Glutamatergic neuron (in vitro differentiated cells): ENCODE measurements around the gene NTMT2. TPM values are rescaled to one million over a fixed set of nuclear protein-coding genes. Genes with fewer than 3 reads are reported as not detected.

ENCODE experiments used
- DNase-seq: peaks from one replicate; pipeline ENCODE4 v3.0.0; 2022
- H3K27ac Mint-ChIP-seq: one replicate; pipeline ENCODE4 v1.8.0; 2020; ENCODE audit warnings: mild to moderate bottlenecking, mixed read lengths, inconsistent platforms; ENCODE audit not compliant: unreplicated experiment
- H3K27me3 Mint-ChIP-seq: one replicate; pipeline ENCODE4 v1.8.0; 2020; ENCODE audit warnings: mild to moderate bottlenecking, moderate library complexity, mixed read lengths, inconsistent platforms; ENCODE audit not compliant: unreplicated experiment
- H3K36me3 Mint-ChIP-seq: one replicate; pipeline ENCODE4 v1.8.0; 2020; ENCODE audit warnings: mild to moderate bottlenecking, mixed read lengths, inconsistent platforms; ENCODE audit not compliant: unreplicated experiment
- H3K4me1 Mint-ChIP-seq: one replicate; pipeline ENCODE4 v1.8.0; 2020; ENCODE audit warnings: mild to moderate bottlenecking, low read depth, mixed read lengths, inconsistent platforms; ENCODE audit not compliant: unreplicated experiment
- H3K4me3 Mint-ChIP-seq: one replicate; pipeline ENCODE4 v1.8.0; 2020; ENCODE audit warnings: mild to moderate bottlenecking, mixed read lengths, inconsistent platforms; ENCODE audit not compliant: unreplicated experiment
- H3K9me3 Mint-ChIP-seq: one replicate; pipeline ENCODE4 v1.8.0; 2020; ENCODE audit warnings: mild to moderate bottlenecking, moderate library complexity, mixed read lengths, inconsistent platforms; ENCODE audit not compliant: unreplicated experiment
- total RNA-seq: library from RNA; stranded (reverse); fragmentation: NEBNext Ultra II Directional; extraction: Animal tissue kit (Norgen Biotek cat#: 25700); gene quantifications from one replicate; pipeline ENCODE4 v1.2.1, GENCODE V29; 2021; ENCODE audit not compliant: unreplicated experiment
- TF ChIP-seq, protein P1 (sequence below): fragments of 200-600 bp; sonication (generic); IDR thresholded peaks from one replicate; pipeline ENCODE4 v1.5.0; 2021; ENCODE audit not compliant: partially characterized antibody, unreplicated experiment

NTMT2 gene
- total RNA-seq, 1 donor from 2014 or later: not detected

DNA sequence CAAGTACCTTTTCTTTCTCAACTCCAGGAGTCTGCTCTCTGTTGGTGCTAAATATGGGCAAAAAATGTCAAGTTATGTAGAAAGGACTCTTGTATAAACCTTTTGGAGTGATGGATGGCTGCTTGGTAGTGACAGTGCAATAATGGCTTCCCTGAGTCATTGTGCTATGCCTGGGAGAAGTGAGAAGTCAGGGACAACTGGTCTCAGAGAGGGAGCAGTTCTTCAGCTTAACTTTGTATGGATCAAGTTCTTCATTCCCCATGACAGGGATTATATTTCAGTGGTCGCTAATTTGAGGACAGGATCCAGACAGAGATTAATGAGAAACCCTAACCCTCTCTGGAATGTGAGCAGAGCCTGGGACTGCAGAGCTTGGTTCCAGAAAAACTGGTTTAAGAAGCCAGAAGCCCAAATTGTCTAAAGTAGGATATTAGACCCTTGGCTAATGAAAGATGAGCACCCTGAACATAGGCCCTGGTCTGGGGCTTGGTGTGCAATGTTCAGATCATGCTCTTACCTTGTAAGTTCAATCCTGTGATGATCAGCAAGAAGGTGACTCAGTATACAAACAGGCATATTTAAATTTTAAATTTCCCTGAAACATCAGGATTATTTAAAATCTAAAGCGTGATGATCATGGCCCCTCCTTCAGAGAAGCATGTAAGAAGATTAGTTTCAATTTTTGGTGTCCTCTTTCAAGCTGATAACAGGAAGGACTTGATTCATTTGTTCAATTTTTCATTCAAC is 50.9 kb downstream of the NTMT2 start:
- no peaks in the 10 kb centered on the region for H3K27me3 Mint-ChIP-seq
- no peak overlapping the region for H3K27ac Mint-ChIP-seq

DNA sequence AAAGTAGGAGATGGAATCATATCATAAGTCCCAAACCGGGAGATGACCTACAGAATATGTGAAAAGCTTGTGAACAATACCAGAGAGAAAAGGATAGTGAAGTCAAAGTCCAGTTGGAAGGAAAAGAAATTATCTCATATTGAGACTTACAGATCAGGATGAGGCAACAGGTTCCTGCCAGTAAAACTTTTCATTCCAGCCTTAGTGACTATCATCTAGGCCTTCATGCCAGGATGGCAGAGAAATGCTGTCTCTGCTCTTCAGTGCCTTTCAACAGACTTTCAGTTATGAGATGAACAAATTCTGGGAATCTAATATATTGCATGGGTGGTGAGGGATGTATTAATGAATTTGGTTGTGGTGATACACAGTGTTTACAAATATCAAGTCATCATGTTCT is 52.3 kb downstream of the NTMT2 start:
- H3K27me3 Mint-ChIP-seq: no peaks in the 10 kb centered on the region

More for the DNA sequence above, 50.9 kb downstream of the NTMT2 start:
- Mint-ChIP-seq H3K4me3 (no peak overlapping the region), H3K9me3 (no peaks in the 10 kb centered on the region), H3K4me1 (no peaks in the 10 kb centered on the region), H3K36me3 (no peaks in the 10 kb centered on the region)
- TF ChIP-seq, protein P1, sequence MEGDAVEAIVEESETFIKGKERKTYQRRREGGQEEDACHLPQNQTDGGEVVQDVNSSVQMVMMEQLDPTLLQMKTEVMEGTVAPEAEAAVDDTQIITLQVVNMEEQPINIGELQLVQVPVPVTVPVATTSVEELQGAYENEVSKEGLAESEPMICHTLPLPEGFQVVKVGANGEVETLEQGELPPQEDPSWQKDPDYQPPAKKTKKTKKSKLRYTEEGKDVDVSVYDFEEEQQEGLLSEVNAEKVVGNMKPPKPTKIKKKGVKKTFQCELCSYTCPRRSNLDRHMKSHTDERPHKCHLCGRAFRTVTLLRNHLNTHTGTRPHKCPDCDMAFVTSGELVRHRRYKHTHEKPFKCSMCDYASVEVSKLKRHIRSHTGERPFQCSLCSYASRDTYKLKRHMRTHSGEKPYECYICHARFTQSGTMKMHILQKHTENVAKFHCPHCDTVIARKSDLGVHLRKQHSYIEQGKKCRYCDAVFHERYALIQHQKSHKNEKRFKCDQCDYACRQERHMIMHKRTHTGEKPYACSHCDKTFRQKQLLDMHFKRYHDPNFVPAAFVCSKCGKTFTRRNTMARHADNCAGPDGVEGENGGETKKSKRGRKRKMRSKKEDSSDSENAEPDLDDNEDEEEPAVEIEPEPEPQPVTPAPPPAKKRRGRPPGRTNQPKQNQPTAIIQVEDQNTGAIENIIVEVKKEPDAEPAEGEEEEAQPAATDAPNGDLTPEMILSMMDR: no peak
- no peak for DNase-seq

GRCh38 chr1:170198584-170198983 is 52.8 kb downstream of the NTMT2 start:
- no peaks in the 10 kb centered on the region for H3K9me3 Mint-ChIP-seq
- H3K4me3 Mint-ChIP-seq: no peak overlapping the region
- no peaks in the 10 kb centered on the region for H3K4me1 Mint-ChIP-seq
- TF ChIP-seq, protein P1: no peak
- no peak overlapping the region for H3K27ac Mint-ChIP-seq
- DNase-seq: no peak
- H3K36me3 Mint-ChIP-seq: no peaks in the 10 kb centered on the region
- no peaks in the 10 kb centered on the region for H3K27me3 Mint-ChIP-seq

More for the DNA sequence above, 52.3 kb downstream of the NTMT2 start:
- no peaks in the 10 kb centered on the region for H3K36me3 Mint-ChIP-seq
- no peaks in the 10 kb centered on the region for H3K4me1 Mint-ChIP-seq
- no peak overlapping the region for H3K4me3 Mint-ChIP-seq
- H3K27ac Mint-ChIP-seq: no peak overlapping the region
- TF ChIP-seq, protein P1: no peak
- no peaks in the 10 kb centered on the region for H3K9me3 Mint-ChIP-seq
- no peak for DNase-seq

GRCh38 chr1:170200161-170200560 is 54.4 kb downstream of the NTMT2 start:
- no peak for DNase-seq
- no peaks in the 10 kb centered on the region for H3K9me3 Mint-ChIP-seq
- H3K36me3 Mint-ChIP-seq: no peaks in the 10 kb centered on the region
- H3K4me1 Mint-ChIP-seq: peaks cover 2% of the 10 kb centered on the region
- no peak overlapping the region for H3K4me3 Mint-ChIP-seq
- no peak overlapping the region for H3K27ac Mint-ChIP-seq
- TF ChIP-seq, protein P1: no peak
- H3K27me3 Mint-ChIP-seq: no peaks in the 10 kb centered on the region

DNA sequence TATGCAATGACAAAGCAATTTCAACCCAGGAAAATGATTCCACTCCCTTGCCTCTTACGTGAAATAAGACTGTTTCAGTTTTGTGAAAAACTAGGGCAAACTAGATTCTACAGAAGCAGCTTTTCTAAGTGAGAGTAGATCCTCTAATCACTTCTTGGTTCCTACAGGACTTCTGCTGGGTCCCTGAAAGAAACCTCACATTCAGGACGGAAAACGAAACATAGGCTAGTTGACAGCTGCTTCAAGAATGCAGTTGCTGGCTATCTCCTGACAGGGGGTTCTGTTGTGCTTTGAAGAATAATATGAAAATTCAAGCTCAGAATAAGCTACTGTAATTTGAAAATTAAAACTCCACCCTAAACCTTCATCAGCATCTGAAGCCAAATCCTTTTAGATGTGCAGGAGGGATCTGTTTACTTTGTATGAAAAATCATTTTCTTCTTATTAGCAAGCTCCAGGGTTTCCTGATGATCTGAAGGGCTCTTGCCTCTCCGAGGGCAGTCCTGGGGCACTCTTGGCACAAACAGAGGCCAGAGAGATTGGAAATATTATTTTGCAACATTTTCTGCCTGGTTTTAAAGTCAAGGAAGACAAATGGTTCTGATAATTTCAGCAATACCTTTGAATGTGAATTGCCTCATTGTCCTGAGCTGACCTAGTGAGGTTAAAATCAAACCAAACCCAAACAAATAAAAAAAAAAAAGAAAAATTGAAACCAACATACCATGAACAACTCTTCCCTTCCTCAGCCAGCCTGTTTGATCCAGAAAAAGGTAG is 55.0 kb downstream of the NTMT2 start:
- Mint-ChIP-seq H3K9me3 (no peaks in the 10 kb centered on the region), H3K27me3 (peaks cover 3% of the 10 kb centered on the region), H3K36me3 (no peaks in the 10 kb centered on the region), H3K4me3 (no peak overlapping the region), H3K27ac (no peak overlapping the region), H3K4me1 (peaks cover 2% of the 10 kb centered on the region)
- TF ChIP-seq, protein P1: no peak
- DNase-seq: no peak
